ENCODE data around the gene SOCS7.

Gene SOCS7, protein sequence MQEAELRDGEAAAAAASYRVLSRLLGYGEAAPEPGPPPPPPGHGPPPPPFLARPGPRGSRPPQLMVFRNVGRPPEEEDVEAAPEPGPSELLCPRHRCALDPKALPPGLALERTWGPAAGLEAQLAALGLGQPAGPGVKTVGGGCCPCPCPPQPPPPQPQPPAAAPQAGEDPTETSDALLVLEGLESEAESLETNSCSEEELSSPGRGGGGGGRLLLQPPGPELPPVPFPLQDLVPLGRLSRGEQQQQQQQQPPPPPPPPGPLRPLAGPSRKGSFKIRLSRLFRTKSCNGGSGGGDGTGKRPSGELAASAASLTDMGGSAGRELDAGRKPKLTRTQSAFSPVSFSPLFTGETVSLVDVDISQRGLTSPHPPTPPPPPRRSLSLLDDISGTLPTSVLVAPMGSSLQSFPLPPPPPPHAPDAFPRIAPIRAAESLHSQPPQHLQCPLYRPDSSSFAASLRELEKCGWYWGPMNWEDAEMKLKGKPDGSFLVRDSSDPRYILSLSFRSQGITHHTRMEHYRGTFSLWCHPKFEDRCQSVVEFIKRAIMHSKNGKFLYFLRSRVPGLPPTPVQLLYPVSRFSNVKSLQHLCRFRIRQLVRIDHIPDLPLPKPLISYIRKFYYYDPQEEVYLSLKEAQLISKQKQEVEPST

DNA sequence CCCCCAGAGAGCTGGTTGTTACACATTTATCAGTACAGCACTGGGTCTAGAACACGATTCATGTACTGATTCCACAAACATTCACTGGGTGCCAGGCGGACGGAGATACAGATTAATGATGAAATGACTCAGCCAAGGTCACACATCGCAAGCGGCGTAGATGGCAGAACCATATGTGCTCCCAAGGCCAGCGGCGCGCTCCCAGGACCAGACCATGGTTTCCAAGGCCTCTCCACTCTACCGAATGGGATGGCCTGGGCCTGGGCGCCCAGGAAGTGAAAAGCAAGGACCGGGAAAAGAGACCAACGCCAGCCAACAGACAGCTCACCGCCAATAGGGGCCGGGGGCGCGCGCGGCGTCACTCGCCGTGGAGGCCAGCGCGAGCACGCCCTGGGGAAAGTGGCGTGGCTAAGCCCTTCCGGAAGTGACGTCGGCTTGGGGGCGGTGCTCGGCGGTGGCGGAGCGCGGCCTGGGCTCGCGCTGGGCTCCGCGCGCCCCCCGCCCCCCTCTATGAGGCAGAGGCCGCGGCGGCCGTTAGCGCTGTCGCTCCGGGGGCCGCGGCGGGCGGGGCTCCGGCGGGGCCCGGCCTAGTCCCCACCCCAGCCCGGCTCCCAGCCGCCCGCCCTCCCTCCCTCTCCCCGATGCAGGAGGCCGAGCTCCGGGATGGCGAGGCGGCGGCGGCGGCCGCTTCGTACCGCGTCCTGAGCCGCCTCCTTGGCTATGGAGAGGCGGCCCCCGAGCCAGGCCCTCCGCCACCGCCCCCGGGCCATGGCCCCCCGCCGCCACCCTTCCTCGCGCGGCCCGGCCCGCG is at the start of gene SOCS7:
Gene SOCS7, plus strand, starts transcription at position 433 of the 811 bp plus-strand sequence. Its CDS starts 209 bp downstream, at position 642.
- DNase-seq (ENCODE audit: low read depth) = peak; percentile 72
- peak within 1 kb of the TSS; percentile 78 for H3K4me3 ChIP-seq (ENCODE audit: low read depth, low read length)

DNA sequence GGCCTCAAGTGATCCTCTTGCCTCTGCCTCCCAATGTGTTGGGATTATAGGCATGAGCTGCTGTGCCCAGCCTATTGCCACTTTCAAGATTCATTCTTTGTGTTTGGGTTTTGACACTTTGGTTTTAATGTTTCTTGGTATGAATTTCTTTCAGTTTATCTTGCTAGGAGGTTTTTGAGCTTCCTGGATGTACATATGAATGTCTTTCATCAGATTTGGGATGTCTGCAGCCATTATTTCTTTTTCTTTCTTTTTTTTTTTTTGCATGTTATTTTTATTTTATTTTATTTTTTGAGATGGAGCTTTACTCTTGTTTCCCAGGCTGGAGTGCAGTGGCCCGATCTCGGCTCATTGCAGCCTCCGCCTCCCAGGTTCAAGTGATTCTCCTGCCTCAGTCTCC is 36.1 kb upstream of the SOCS7 start:
- no peak overlapping the region for H3K4me3 ChIP-seq (ENCODE audit: low read depth, low read length)
- no peak for DNase-seq (ENCODE audit: low read depth)

DNA sequence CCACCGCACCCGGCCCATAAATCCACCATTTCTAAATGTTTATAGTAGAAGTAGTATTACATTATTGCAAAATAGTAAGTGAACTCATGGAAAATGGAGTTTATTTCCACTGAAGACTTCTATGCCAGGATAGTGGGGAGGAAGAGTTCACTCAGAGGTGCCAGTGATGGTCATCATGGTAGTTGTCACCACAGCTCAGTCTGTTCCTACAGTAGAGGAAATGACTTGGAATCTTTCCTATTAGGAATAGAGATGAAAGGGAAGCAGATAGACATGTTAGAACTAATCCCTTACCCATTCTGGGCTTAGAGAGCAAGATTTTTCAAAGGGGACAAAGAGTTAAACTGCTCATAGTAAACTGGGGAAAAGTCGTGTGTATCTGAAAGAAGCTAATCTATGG is 34.6 kb upstream of the SOCS7 start:
- DNase-seq (ENCODE audit: low read depth) = no peak
- H3K4me3 ChIP-seq (ENCODE audit: low read depth, low read length) = no peak overlapping the region

DNA sequence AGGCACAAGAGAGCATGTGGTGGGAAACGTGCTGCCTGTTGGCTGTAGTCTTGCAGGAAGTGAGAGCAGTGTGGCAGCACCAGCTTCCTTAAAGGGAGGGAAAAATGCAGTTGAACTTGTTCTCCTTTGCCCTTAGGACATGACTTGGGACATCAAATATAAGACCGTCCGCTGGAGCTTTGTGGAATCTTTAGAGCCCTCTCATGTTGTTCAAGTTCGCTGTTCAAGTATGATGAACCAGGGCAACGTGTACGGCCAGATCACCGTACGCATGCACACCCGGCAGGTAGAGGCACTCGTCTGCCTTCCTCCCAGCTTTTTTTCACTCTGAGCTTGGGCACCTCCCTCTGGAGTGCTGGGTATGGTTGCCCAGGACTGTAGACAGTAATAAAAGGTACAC is 31.2 kb upstream of the SOCS7 start:
- H3K4me3 ChIP-seq (ENCODE audit: low read depth, low read length) = no peak overlapping the region
- DNase-seq (ENCODE audit: low read depth) = no peak

DNA sequence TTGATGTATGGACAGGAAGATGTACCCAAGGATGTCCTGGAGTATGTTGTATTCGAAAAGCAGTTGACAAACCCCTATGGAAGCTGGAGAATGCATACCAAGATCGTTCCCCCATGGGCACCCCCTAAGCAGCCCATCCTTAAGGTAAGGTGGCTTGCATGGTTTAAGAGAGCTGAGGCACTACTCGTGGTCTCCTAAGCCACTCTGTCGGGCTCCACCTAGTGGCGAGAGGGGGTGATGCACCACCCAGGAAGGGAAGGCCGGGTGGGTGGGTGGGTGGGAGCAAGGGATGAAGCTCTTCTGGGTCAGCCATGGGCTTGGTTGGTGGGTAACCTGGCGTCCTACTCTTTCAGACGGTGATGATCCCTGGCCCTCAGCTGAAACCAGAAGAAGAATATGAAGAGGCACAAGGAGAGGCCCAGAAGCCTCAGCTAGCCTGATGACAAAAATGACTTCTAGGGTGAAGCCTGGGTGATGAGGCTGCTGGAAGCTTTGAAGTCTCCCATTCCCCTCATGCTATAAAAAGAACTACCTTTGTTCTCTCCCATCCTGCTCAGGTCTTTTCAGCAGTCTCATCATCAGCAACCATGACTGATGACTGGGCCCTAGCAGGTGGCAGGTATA is 29.4 kb upstream of the SOCS7 start:
- peak; percentile 7 for DNase-seq (ENCODE audit: low read depth)
- no peak overlapping the region for H3K4me3 ChIP-seq (ENCODE audit: low read depth, low read length)

DNA sequence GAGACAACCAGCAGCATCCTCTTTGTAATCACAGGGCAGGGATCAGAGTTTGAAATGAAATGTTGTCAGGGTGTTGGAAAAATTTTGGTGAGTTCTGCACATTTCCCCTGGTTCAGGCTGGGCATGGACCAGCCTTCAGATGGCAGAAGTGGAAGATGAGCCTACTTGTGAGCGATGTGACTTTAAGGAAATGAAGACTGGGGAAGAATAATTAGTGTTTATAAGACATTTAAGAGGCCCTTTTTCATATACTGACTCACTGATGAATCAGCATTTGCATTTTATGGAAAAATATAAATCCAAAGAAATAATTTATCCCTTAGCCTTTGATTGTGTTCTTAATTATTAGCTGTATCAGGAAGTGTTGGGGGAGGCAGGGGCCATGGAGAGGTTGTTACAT is 28.7 kb upstream of the SOCS7 start:
- no peak for DNase-seq (ENCODE audit: low read depth)
- no peak overlapping the region for H3K4me3 ChIP-seq (ENCODE audit: low read depth, low read length)

DNA sequence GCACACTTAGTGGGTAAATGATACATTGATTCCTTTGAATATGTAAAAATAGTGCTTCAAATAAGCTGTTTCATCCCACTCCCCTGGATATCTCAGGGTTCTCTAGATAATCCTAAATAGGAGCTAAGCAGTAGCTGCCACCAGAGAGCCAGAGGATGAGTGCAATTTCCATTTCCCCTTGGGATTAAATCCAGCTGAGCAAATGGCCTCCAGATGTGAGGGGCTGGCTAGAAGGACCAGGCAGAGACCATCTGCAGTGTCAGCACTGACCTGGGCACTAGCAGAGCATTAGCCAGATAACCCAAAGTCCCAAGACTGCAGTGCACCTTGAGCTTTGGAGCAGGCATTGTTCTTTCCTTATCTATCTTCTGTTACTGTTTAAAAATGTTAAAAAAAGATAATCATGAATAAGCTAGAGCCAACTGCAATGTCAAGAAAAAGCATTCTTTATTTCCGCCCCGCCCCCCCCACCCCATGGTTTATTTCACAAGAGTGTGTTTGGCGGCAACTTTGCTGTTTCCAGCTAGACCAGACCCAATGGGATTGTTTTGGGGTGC is 27.4 kb upstream of the SOCS7 start:
- DNase-seq (ENCODE audit: low read depth) = no peak
- no peak overlapping the region for H3K4me3 ChIP-seq (ENCODE audit: low read depth, low read length)

DNA sequence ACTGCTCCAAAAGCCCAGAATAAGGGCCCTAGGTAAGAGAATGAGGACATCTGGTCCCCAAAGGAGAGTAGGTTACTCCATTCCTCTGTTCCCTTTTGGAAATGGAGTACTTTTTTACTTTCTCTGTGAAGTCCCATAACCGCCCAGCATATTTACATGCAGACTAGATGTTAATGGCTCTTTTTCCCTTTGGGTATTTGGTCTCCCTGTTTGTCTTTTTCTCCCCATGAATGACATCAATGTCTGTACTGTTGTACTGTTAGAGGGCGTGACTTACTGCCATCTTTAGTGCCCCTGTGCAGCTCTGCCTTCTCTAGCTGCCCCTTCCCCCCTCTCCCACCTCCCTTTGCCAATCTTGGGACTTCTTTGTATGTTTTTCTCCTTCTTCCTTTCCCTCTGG is 26.9 kb upstream of the SOCS7 start:
- no peak overlapping the region for H3K4me3 ChIP-seq (ENCODE audit: low read depth, low read length)
- no peak for DNase-seq (ENCODE audit: low read depth)

DNA sequence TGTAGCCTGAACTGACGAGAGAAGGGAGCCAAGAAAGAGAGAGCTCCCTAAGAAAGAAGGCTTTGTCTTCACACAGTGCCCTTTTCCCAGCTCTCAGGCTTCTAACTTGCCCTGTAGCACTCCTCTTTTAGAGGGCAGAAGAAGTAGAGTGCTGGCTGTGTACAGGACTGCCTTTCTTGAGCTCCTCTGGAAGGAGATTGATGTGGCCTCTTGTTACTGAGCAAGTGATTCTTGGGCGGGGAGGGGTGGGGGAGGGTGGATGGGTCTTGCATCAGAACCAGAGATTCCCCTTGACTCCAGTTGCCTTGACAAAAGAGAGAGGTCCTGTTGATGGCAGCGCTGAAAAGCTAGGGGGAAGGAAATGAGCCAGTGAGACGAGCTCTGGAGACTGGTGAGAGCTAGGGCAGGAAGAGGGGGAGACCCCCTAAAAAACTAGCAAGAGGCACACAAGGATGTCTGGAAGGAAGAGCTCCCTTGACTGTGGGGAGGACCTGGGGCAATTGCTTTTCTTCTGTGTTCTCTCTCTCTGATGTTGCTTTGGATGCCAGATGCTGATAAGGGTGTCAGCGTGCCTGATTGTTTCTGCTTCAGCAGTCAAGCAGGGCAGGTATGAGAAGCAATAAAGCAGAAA is 26.3 kb upstream of the SOCS7 start:
- no peak overlapping the region for H3K4me3 ChIP-seq (ENCODE audit: low read depth, low read length)
- no peak for DNase-seq (ENCODE audit: low read depth)

DNA sequence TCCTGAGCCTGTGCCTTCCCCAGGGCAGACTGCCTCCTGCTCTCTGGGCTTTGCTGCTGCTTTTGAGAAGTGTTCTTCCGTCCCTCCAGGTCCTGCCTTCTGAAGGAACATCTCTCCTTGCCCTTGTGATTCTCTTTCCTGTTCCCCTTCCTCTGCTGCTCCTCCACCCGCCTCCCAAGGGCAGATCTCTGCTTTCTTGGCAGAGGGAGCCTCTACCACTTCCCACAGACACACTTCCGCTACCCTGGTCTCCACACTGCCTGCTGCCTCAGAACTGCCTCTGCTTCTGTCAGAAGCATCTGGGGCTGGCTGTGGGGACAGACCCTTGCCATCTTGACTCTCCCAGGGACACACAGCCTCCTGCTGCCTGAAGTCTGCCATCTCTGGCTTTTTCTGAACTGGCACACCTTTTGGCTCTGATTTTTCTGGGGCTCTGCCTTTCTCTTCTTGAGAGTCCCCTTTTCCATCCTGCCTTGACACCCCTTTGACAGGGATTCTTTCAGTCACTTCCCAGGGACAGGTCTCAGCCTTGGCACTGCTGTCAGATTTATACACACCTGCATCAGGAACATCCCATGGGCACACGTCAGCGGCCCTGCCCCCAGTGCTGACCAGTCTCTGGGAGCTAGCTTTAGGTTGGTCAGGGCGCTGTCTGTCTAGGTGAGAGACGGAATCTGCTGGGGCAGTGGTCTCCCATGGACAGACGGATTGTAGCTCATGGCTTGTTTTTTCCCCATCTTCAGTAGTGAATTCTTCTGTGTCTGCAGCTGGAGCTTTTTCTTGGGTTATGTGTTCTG is 24.4 kb upstream of the SOCS7 start:
- no peak overlapping the region for H3K4me3 ChIP-seq (ENCODE audit: low read depth, low read length)
- DNase-seq (ENCODE audit: low read depth) = no peak

DNA sequence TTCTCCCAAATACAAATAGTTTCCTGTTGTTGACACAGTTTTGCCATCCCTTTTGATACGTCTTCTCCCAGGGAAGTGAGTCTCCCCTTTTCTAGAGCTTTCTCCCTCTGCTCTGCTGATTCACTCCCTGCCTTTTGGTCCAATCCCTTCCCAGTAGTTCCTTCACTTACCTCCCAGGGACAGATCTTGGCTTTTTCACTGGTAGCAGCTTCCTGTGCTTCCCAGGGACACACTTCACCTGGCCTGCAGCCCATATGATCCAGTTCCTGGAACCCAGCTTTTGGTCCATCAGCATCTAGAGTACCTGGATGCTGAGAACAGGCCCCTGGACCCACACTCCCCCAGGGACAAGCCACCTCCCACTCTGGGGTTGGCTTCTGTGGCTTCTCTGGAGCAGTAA is 23.7 kb upstream of the SOCS7 start:
- H3K4me3 ChIP-seq (ENCODE audit: low read depth, low read length) = no peak overlapping the region
- DNase-seq (ENCODE audit: low read depth) = no peak

DNA sequence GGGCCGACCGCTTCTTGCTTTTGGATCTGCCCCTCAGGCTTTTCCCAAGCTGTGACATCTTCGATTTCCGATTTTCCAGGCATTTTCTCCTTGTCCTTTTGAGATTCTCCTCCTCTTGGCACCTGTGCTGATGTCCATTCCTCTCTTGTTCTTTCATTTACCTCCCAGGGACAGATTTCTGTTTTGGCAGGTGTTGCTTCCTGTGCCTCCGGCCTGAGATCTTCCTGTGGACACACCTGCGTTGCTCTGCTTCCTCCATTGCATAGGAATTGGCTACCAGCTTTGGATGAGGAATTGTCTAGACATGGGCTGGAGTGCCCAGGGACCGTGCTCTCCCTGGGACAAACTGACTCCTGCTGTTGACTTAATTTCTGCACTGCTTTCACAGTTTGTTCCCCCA is 23.0 kb upstream of the SOCS7 start:
- no peak for DNase-seq (ENCODE audit: low read depth)
- H3K4me3 ChIP-seq (ENCODE audit: low read depth, low read length) = no peak overlapping the region

DNA sequence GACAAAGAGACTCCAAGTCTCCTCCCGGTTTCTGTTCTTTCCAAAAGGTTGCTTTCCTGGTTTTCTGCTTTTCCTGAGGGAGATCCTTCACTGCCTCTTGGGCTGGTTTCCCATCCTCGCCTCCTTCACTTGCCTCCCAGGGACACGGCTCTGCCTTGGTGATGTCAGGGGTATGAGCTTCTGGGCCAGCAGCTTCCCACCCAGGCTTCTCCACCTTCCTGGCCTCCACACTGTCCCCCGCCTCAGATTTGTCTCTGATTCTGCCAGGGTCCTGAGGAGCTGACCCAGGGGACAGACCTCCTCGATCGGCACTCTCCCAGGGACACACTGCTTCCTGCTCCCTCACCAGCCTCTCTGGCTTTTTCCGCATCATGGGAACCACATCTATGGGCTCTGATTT is 22.4 kb upstream of the SOCS7 start:
- DNase-seq (ENCODE audit: low read depth) = no peak
- H3K4me3 ChIP-seq (ENCODE audit: low read depth, low read length) = no peak overlapping the region

DNA sequence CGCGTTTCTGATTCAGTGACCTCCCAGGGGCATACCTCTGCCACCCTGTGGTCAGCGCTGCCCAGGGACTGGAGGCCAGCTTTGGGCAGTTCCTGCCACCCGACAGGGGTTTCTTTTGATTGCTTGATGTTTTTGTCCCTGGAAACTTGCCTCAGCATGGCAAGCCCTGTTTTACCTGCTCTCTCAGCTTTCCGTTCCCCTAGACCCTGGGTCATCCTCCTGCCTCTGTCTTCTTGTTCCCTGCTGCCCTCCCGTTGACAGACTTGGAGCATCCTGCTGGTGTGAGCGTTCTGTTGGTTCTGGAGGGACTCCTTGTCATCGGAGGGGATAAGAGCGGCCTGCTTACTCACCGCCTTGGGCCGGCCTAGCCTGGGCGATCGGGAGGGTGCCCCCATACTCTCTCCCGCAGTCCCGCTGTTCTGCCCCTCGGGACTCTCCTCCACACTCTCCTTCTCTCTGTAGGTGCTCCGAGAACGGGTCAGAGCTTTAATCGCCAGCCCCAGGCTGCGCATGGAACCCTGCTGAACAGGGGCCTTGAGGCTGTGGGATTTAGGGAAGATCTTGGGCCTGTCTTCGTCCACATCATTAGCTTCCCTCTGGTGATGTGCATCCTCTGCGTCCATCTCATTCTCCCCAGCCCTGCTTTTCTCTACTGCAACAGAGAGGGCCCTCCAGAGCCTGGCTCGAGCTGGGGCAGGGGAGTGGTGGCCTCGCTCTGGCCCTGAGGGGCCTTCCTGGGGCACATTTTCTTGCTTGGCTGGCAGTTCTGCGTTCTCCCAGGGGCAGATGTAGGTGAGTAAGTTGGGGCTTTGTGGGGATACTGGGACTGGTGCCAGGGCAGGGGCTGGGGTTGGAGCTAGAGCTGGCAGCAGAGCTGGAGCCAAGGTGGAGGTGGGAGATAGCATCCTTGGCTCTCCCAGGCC is 21.6 kb upstream of the SOCS7 start:
- no peak overlapping the region for H3K4me3 ChIP-seq (ENCODE audit: low read depth, low read length)
- no peak for DNase-seq (ENCODE audit: low read depth)

DNA sequence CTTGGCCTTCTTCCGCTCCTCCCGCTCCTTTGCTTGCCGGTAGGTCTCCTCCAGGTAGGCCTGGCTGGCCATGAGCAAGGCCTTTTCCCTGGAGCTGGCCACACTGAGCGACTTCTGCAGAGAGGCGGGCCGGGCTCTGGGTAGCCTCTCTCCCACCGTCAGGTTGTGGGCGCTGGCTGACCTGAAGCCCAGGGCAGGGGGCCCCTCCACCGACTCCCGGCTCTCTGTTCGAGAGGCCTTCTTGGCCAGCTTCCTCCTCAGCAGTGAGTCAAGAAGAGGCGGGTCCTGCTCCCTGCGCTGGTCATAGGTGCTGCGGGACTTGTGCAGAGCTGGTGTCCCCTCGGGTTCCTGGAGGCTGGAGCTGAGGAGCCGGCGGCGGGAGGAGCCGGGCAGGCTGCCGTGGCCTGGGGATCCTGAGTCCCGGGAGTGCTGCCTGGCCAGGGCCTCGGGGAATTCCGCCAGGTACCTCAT is 20.7 kb upstream of the SOCS7 start:
- no peak overlapping the region for H3K4me3 ChIP-seq (ENCODE audit: low read depth, low read length)
- DNase-seq (ENCODE audit: low read depth) = no peak

DNA sequence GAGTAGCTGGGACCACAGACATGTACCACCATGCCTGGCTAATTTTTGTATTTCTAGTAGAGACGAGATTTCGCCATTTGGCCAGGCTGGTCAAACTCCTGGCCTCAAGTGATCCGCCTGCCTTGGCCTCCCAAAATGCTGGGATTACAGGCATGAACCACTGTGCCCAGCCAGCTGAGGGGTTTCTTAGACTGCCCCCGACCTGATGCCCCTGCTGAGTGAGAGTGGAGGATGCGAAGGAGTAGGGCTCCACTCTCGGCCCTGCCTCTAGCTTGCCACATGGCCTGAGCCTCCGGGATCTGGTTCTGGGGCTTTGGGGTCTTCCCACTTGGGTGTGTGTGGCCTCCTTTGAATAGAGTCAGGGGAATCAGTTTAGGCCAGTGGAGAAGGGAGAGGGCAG is 18.9 kb upstream of the SOCS7 start:
- DNase-seq (ENCODE audit: low read depth) = no peak
- H3K4me3 ChIP-seq (ENCODE audit: low read depth, low read length) = no peak overlapping the region

DNA sequence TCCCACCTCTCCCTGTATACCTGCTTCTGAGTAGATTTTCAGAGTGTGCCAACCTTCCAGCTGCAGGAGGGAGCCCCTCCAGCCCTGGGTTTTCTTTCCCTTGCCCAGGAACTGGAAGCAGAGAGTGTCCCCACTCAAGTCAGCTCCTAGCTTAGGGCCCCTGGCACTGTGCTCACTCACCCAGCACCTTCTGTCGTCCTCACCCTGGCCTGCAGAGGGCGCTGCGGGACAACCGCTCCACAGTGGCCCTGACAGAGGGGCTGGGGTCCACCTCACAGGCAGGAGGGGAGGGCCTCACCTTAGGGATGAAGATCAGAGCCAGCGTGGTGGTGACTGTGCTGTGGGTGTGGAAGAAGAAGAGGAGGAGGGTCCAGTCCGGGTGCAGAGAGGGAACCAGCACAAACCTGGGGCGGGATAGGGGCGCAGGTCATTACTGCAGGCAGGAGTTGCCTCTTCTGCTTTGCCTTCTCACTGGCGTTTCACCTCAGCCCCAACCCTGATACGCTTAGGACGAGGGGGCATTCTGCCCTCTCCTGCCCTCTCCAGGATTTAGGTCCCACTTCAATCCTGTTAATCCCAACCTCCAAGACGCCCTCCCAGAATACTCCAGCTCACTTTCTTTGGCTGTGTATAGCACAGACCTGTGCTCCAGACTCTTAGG is 17.9 kb upstream of the SOCS7 start:
- DNase-seq (ENCODE audit: low read depth) = no peak

More for the DNA sequence above, 17.9 kb upstream of the SOCS7 start:
- H3K4me3 ChIP-seq (ENCODE audit: low read depth, low read length) = no peak overlapping the region

All from skeletal muscle cell (primary cell).